RPMI8226 (cell line): Measurements from ENCODE around the gene C18orf54.

Experiments
- DNase-seq: peaks from one replicate; pipeline ENCODE4 v3.0.0-alpha.2; 2015

C18orf54 gene

GRCh38 chr18:54387631-54388030, 29.9 kb downstream of the C18orf54 start:
- no peak for DNase-seq

- DNase-seq, result peak; percentile 37
Measured at GRCh38 chr18:54388203-54389142, 30.8 kb downstream of the C18orf54 start.

GRCh38 chr18:54389143-54389505, 31.4 kb downstream of the C18orf54 start:
- no peak for DNase-seq

GRCh38 chr18:54390838-54391237, 33.1 kb downstream of the C18orf54 start:
- no peak for DNase-seq

- peak; percentile 76 for DNase-seq
Measured at GRCh38 chr18:54392543-54393023, 34.9 kb downstream of the C18orf54 start.

- peak; percentile 4 for DNase-seq
Measured at GRCh38 chr18:54393648-54394294, 36.1 kb downstream of the C18orf54 start.

GRCh38 chr18:54396760-54397159, 39.1 kb downstream of the C18orf54 start:
- no peak for DNase-seq

GRCh38 chr18:54405290-54405689, 47.6 kb downstream of the C18orf54 start:
- DNase-seq, result no peak

- no peak for DNase-seq
Measured at GRCh38 chr18:54411781-54412180, 54.1 kb downstream of the C18orf54 start.

- no peak for DNase-seq
Measured at GRCh38 chr18:54415086-54415485, 57.4 kb downstream of the C18orf54 start.

GRCh38 chr18:54416436-54416835, 58.7 kb downstream of the C18orf54 start:
- no peak for DNase-seq

- no peak for DNase-seq
Measured at GRCh38 chr18:54423831-54424230, 66.1 kb downstream of the C18orf54 start.

- DNase-seq, result no peak
Measured at GRCh38 chr18:54426085-54426665, 68.5 kb downstream of the C18orf54 start.
